Astrocyte (in vitro differentiated cells and primary cell): ENCODE results near the gene SNX24. TPM values are rescaled to one million over a fixed set of nuclear protein-coding genes. Genes with fewer than 3 reads are reported as not detected.

Experiments
- DNase-seq: peaks from one replicate; pipeline ENCODE4 v3.0.0-alpha.2; 2010; ENCODE audit warnings: low read depth
- FAIRE-seq: peaks from 2 replicates; lab custom pipeline; 2011; peaks lifted over from hg19 to GRCh38; lab: Jason Lieb, UNC
- H2AFZ ChIP-seq: 2 replicates; pipeline ENCODE4 v1.6.0; 2012; ENCODE audit warnings: low read depth, low read length, inconsistent platforms
- H3K27ac ChIP-seq: 2 replicates; pipeline ENCODE4 v1.5.1; 2011; ENCODE audit warnings: low read depth, low read length, inconsistent platforms
- H3K27me3 ChIP-seq: 2 replicates; pipeline ENCODE4 v1.6.0; 2011; ENCODE audit warnings: low read length, inconsistent platforms; ENCODE audit not compliant: insufficient read depth
- H3K36me3 ChIP-seq: 2 replicates; pipeline ENCODE4 v1.5.1; 2011; ENCODE audit warnings: low read length, inconsistent platforms; ENCODE audit not compliant: insufficient read depth
- H3K4me1 ChIP-seq: 2 replicates; pipeline ENCODE4 v1.5.1; 2011; ENCODE audit warnings: low read length, inconsistent platforms; ENCODE audit not compliant: insufficient read depth
- H3K4me2 ChIP-seq: 2 replicates; pipeline ENCODE4 v1.6.0; 2012; ENCODE audit warnings: low read length, inconsistent platforms
- H3K4me3 ChIP-seq: 2 replicates; pipeline ENCODE4 v1.5.1; 2011; ENCODE audit warnings: low read depth, mild to moderate bottlenecking, low read length, inconsistent platforms; ENCODE audit not compliant: insufficient read depth
- H3K79me2 ChIP-seq: 2 replicates; pipeline ENCODE4 v1.6.0; 2012; ENCODE audit warnings: mild to moderate bottlenecking, low read length, inconsistent platforms; ENCODE audit not compliant: insufficient read depth
- H3K9ac ChIP-seq: 2 replicates; pipeline ENCODE4 v1.6.0; 2012; ENCODE audit warnings: mild to moderate bottlenecking, low read length, inconsistent platforms
- H3K9me3 ChIP-seq: 2 replicates; pipeline ENCODE4 v1.5.1; 2012; ENCODE audit warnings: low read depth, mild to moderate bottlenecking, low read length, inconsistent platforms; ENCODE audit not compliant: insufficient read depth
- H4K20me1 ChIP-seq: 2 replicates; pipeline ENCODE4 v1.6.0; 2012; ENCODE audit warnings: low read length, inconsistent platforms; ENCODE audit not compliant: insufficient read depth
- H3K27ac Mint-ChIP-seq: one replicate; pipeline ENCODE4 v1.8.0; 2021; ENCODE audit warnings: mild to moderate bottlenecking, mixed read lengths; ENCODE audit not compliant: unreplicated experiment
- H3K27me3 Mint-ChIP-seq: one replicate; pipeline ENCODE4 v1.8.0; 2021; ENCODE audit warnings: low read depth, mixed read lengths; ENCODE audit not compliant: unreplicated experiment
- H3K36me3 Mint-ChIP-seq: one replicate; pipeline ENCODE4 v1.8.0; 2021; ENCODE audit warnings: low read depth, mixed read lengths; ENCODE audit not compliant: unreplicated experiment
- H3K4me1 Mint-ChIP-seq: one replicate; pipeline ENCODE4 v1.8.0; 2021; ENCODE audit warnings: low read depth, mixed read lengths; ENCODE audit not compliant: unreplicated experiment
- H3K4me3 Mint-ChIP-seq: one replicate; pipeline ENCODE4 v1.8.0; 2021; ENCODE audit warnings: mild to moderate bottlenecking, moderate library complexity, mixed read lengths; ENCODE audit not compliant: unreplicated experiment
- H3K9me3 Mint-ChIP-seq: one replicate; pipeline ENCODE4 v1.8.0; 2021; ENCODE audit warnings: mild to moderate bottlenecking, mixed read lengths; ENCODE audit not compliant: unreplicated experiment
- EZH2 ChIP-seq: IDR thresholded peaks from 2 replicates; pipeline ENCODE4 v1.6.1; 2012; ENCODE audit warnings: mild to moderate bottlenecking, low read length, inconsistent platforms; ENCODE audit not compliant: insufficient read depth
- total RNA-seq: library from RNA; stranded (reverse); gene quantifications from 2 replicates; pipeline ENCODE4 v1.2.1, GENCODE V29; 2021
- TF ChIP-seq, protein P1 (sequence below): IDR thresholded peaks from 2 replicates; pipeline ENCODE4 v1.5.1; 2011; ENCODE audit warnings: low read depth, mild to moderate bottlenecking, inconsistent platforms, low read length, moderate library complexity; ENCODE audit not compliant: insufficient read depth

The SNX24 gene
- total RNA-seq, 1 donor from 2014 or later, result 44.6 TPM

DNA sequence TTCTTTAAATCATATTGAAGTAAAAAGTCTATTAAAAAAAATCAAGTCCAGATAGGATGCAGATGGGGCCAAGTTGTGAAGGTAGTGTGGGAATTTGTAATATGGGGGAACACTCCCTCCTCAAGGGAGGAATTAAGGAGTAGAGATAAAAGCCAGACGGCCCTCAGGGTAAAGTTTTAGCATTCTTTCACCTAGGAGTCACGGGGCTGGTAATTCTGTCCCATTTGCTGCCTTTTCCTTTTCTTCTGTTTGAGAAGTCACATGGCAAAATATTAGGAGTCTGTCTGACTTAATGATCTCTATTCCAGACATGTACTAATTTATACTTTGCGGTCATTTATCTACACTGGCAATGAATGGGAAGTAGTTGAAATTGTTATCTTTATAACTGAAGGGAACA lies 61.9 kb downstream of the SNX24 start:
- H3K4me1 ChIP-seq, result peaks cover 18% of the 10 kb centered on the region
- no peak overlapping the region for H3K4me3 ChIP-seq
- H3K4me3 Mint-ChIP-seq, result peak overlapping the region; percentile 30
- H3K27ac ChIP-seq, result peak overlapping the region; percentile 75
- peak overlapping the region; percentile 4 for H3K9ac ChIP-seq
- DNase-seq (peak; percentile 69), FAIRE-seq (peak; percentile 81)
- TF ChIP-seq EZH2, result no peak
- TF ChIP-seq, protein P1, sequence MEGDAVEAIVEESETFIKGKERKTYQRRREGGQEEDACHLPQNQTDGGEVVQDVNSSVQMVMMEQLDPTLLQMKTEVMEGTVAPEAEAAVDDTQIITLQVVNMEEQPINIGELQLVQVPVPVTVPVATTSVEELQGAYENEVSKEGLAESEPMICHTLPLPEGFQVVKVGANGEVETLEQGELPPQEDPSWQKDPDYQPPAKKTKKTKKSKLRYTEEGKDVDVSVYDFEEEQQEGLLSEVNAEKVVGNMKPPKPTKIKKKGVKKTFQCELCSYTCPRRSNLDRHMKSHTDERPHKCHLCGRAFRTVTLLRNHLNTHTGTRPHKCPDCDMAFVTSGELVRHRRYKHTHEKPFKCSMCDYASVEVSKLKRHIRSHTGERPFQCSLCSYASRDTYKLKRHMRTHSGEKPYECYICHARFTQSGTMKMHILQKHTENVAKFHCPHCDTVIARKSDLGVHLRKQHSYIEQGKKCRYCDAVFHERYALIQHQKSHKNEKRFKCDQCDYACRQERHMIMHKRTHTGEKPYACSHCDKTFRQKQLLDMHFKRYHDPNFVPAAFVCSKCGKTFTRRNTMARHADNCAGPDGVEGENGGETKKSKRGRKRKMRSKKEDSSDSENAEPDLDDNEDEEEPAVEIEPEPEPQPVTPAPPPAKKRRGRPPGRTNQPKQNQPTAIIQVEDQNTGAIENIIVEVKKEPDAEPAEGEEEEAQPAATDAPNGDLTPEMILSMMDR, result no peak
- H3K27ac Mint-ChIP-seq, result peak overlapping the region; percentile 53
- peaks cover 9% of the 10 kb centered on the region for H4K20me1 ChIP-seq
- peaks cover 2% of the 10 kb centered on the region for H3K79me2 ChIP-seq
- peak overlapping the region; percentile 21 for H3K4me2 ChIP-seq
- no peaks in the 10 kb centered on the region for H3K9me3 Mint-ChIP-seq
- H3K27me3 ChIP-seq, result no peaks in the 10 kb centered on the region
- H2AFZ ChIP-seq, result no peak overlapping the region
- H3K36me3 Mint-ChIP-seq, result no peaks in the 10 kb centered on the region
- H3K27me3 Mint-ChIP-seq, result no peaks in the 10 kb centered on the region
- H3K9me3 ChIP-seq, result no peaks in the 10 kb centered on the region
- peaks cover 36% of the 10 kb centered on the region for H3K4me1 Mint-ChIP-seq
- no peaks in the 10 kb centered on the region for H3K36me3 ChIP-seq

- H3K27me3 ChIP-seq, result no peaks in the 10 kb centered on the region
- H3K4me2 ChIP-seq, result no peak overlapping the region
- DNase-seq (no peak), FAIRE-seq (no peak)
- no peak overlapping the region for H3K4me3 ChIP-seq
- H4K20me1 ChIP-seq, result peaks cover 8% of the 10 kb centered on the region
- H3K36me3 ChIP-seq, result no peaks in the 10 kb centered on the region
- Mint-ChIP-seq H3K27me3 (no peaks in the 10 kb centered on the region), H3K36me3 (no peaks in the 10 kb centered on the region), H3K9me3 (no peaks in the 10 kb centered on the region), H3K27ac (peak overlapping the region; percentile 53), H3K4me1 (peaks cover 31% of the 10 kb centered on the region), H3K4me3 (no peak overlapping the region)
- H3K9ac ChIP-seq, result no peak overlapping the region
- H3K9me3 ChIP-seq, result no peaks in the 10 kb centered on the region
- H3K27ac ChIP-seq, result no peak overlapping the region
- TF ChIP-seq, protein P1, result no peak
- no peak for TF ChIP-seq EZH2
- peaks cover 18% of the 10 kb centered on the region for H3K4me1 ChIP-seq
- no peak overlapping the region for H2AFZ ChIP-seq
- peaks cover 2% of the 10 kb centered on the region for H3K79me2 ChIP-seq
Measured at GRCh38 chr5:122908108-122908507, 62.7 kb downstream of the SNX24 start.

DNA sequence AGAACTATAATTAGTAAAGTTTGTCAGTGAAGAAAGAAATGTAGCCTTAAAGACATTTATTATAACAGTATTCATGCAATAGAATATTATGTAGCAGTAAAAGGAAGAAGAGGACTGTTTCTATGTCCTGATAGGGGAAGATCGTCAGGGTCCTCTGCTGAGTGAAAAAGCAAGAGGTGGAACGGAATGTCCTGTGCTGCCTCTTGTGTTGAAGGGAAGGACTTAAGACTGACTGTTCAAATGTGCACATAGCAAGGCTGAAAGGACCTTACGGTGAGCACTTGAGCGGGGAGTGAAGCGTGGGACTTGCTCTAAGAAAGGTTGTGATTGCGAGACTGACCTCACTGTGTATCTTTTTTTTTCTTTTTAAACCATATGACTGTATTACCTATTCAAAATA lies 63.2 kb downstream of the SNX24 start:
- Histone ChIP-seq H3K36me3 (no peaks in the 10 kb centered on the region), H3K9me3 (no peaks in the 10 kb centered on the region), H3K4me1 (peaks cover 18% of the 10 kb centered on the region), H4K20me1 (peaks cover 8% of the 10 kb centered on the region), H2AFZ (no peak overlapping the region), H3K4me3 (no peak overlapping the region), H3K9ac (no peak overlapping the region), H3K79me2 (peaks cover 2% of the 10 kb centered on the region), H3K4me2 (no peak overlapping the region), H3K27ac (no peak overlapping the region), H3K27me3 (no peaks in the 10 kb centered on the region)
- H3K9me3 Mint-ChIP-seq, result no peaks in the 10 kb centered on the region
- TF ChIP-seq, protein P1, result no peak
- H3K27ac Mint-ChIP-seq, result no peak overlapping the region
- no peak for FAIRE-seq
- DNase-seq, result peak; percentile 2
- peaks cover 31% of the 10 kb centered on the region for H3K4me1 Mint-ChIP-seq
- no peak overlapping the region for H3K4me3 Mint-ChIP-seq
- H3K36me3 Mint-ChIP-seq, result no peaks in the 10 kb centered on the region
- H3K27me3 Mint-ChIP-seq, result no peaks in the 10 kb centered on the region
